Parietal lobe (tissue), 2 donors: ENCODE measurements around the gene EIF3B. TPM values are rescaled to one million over a fixed set of nuclear protein-coding genes. Genes with fewer than 3 reads are reported as not detected.

ENCODE experiments used
- small RNA-seq: library from RNA; depleted of rRNA; stranded (forward); fragments of <200 nt; gene quantifications from one replicate; pipeline ENCODE3, GENCODE V24; 2014; ENCODE audit warnings: low replicate concordance
- total RNA-seq: library from RNA; depleted of rRNA; stranded (reverse); fragments of >200 nt; gene quantifications from one replicate; pipeline ENCODE4 v1.2.3, GENCODE V29; 2014

Gene EIF3B
- total RNA-seq: 70.4 TPM

GRCh38 chr7:2354186-2354938, at the start of gene EIF3B:
Gene EIF3B (plus strand): TSS chr7:2354827. CDS start chr7:2354922, 95 bp downstream.

GRCh38 chr7:2314209-2314955, 40.2 kb upstream of the EIF3B start, which contains the start of gene SNX8:
Gene SNX8 (minus strand): TSS chr7:2314441. CDS start chr7:2314421, 20 bp downstream.

GRCh38 chr7:2403014-2403717, 48.5 kb downstream of the EIF3B start, which contains the start of gene CHST12:
Gene CHST12 (plus strand): TSS chr7:2403611. CDS start chr7:2432640, 29,029 bp downstream.

Small RNA genes within 50 kb of the gene (small RNA-seq; reads per million reads assigned to genes)
- gene AC004840.2: not detected

Other genes with a start within 250 kb of the EIF3B start
- 36.9 TPM for gene MAD1L1, start 121.9 kb upstream of the EIF3B start, total RNA-seq
- gene MRM2, start 112.6 kb upstream of the EIF3B start, total RNA-seq: 13.1 TPM
- 16.9 TPM for gene NUDT1, start 112.6 kb upstream of the EIF3B start, total RNA-seq
- gene SNX8, start 40.4 kb upstream of the EIF3B start, total RNA-seq: 5.3 TPM
- 5.6 TPM for gene CHST12, start 48.8 kb downstream of the EIF3B start, total RNA-seq
- not detected for gene GRIFIN, start 121.6 kb downstream of the EIF3B start, total RNA-seq
- gene LFNG, start 164.9 kb downstream of the EIF3B start, total RNA-seq: 12.8 TPM
- gene BRAT1, start 200.7 kb downstream of the EIF3B start, total RNA-seq: 25.0 TPM
- 34.7 TPM for gene IQCE, start 204.2 kb downstream of the EIF3B start, total RNA-seq